ENCODE results near the gene GTF2H3. TPM values are rescaled to one million over a fixed set of nuclear protein-coding genes. Genes with fewer than 3 reads are reported as not detected.

Gene GTF2H3
- total RNA-seq, 4 donors from 2014 or later, result 16.2 to 23.4 (median 22.0) TPM

- TF ChIP-seq, protein P1, sequence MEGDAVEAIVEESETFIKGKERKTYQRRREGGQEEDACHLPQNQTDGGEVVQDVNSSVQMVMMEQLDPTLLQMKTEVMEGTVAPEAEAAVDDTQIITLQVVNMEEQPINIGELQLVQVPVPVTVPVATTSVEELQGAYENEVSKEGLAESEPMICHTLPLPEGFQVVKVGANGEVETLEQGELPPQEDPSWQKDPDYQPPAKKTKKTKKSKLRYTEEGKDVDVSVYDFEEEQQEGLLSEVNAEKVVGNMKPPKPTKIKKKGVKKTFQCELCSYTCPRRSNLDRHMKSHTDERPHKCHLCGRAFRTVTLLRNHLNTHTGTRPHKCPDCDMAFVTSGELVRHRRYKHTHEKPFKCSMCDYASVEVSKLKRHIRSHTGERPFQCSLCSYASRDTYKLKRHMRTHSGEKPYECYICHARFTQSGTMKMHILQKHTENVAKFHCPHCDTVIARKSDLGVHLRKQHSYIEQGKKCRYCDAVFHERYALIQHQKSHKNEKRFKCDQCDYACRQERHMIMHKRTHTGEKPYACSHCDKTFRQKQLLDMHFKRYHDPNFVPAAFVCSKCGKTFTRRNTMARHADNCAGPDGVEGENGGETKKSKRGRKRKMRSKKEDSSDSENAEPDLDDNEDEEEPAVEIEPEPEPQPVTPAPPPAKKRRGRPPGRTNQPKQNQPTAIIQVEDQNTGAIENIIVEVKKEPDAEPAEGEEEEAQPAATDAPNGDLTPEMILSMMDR (IDR thresholded peaks at IDR 0.05), result no peak
- no peak for ATAC-seq (ENCODE audit: low FRiP score)
- no peak for DNase-seq (ENCODE audit: low spot score)
Observed at GRCh38 chr12:123645380-123645779, 11.8 kb downstream of the GTF2H3 start.

DNA sequence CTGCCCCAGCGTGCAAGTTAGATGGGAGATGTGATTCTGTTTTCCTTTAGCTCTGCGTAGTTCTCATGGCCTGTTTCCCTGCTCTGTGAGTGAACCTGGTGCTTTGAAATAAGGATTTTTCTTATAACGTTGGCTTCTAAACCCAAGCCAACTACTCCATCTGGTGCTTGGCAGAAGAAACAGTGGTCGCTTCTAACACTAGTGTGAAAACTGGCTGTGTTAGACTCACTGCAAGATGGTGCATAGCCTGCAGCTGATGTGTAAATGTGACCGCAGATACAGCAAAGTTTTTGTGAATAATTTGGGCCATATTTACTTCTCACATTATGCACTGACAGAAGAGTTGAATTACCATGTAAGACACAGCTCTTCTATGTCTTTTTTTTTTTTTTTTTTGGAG is 12.2 kb downstream of the GTF2H3 start:
- TF ChIP-seq, protein P1 (IDR thresholded peaks at IDR 0.05), result no peak
- no peak for ATAC-seq (ENCODE audit: low FRiP score)
- DNase-seq (ENCODE audit: low spot score), result no peak

DNA sequence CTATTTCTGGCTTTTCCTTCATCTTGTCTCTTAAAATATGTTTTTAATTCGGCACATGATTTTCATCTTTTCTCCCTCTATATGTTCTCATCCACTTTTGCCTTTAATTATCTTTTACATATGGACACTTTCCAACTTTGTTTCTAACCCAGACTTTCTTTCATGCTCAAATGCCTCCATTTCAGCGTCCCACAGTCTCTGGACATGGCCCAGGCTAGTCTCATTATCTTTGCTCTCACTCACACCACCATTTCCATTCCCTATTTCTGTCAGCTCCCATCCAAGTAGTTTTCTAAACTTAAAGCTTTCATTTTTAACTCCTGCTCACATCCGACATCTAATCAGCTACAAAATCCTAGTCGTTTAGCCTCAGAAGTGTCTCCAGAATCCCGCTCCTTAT is 14.8 kb downstream of the GTF2H3 start:
- TF ChIP-seq, protein P1 (IDR thresholded peaks at IDR 0.05), result no peak
- ATAC-seq (ENCODE audit: low FRiP score), result no peak
- DNase-seq (ENCODE audit: low spot score), result no peak

DNA sequence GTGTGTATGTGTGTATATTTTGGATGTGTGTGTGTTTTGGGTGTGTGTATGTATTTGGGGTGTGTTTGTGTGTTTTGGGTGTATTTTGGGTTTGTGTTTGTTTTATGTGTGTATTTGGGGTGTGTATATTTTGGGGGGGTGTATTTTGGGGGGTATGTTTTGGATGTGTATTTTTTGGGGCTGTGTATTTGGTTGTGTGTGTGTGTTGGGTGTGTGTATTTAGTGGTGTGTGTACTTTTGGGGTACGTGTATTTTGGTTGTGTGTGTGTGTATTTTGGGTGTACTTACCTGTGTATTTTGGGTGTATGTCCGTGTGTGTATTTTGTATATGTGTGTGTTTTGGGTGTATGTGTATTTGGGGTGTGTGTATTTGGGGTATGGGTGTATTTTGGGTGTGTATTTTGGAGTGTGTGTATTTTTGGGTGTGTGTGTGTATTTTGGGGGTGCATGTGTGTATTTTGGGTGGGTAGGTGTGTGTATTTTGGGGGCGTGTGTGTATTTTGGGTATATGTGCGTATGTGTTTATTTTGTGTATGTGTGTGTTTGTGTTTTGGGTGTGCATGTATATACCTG is 20.6 kb downstream of the GTF2H3 start:
- TF ChIP-seq, protein P1 (IDR thresholded peaks at IDR 0.05), result no peak
- ATAC-seq (ENCODE audit: low FRiP score) (no peak), DNase-seq (ENCODE audit: low spot score) (no peak)

GRCh38 chr12:123655420-123655819 is 21.8 kb downstream of the GTF2H3 start:
- TF ChIP-seq, protein P1 (IDR thresholded peaks at IDR 0.05), result no peak
- DNase-seq (ENCODE audit: low spot score), result no peak
- no peak for ATAC-seq (ENCODE audit: low FRiP score)

DNA sequence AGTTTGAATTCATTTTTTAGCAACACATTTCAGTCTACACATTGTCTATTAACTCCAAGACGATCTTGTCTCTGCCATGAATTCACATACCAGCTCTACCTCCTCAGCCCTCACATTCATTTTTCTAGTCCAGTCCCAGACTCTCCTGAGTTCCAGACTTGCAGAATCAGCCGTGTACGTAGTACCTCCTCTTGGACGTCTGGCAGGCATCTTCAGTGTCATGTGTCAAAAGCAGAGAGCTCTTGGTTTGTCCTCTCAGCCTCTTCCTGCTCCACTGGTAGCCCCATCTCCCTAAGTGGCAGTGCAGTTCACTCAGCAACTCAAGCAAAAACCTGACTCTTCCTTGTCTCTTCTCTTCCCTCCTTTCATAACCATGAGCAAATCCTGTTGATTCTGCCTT is 22.8 kb downstream of the GTF2H3 start:
- TF ChIP-seq, protein P1 (IDR thresholded peaks at IDR 0.05), result no peak
- ATAC-seq (ENCODE audit: low FRiP score) (no peak), DNase-seq (ENCODE audit: low spot score) (no peak)

DNA sequence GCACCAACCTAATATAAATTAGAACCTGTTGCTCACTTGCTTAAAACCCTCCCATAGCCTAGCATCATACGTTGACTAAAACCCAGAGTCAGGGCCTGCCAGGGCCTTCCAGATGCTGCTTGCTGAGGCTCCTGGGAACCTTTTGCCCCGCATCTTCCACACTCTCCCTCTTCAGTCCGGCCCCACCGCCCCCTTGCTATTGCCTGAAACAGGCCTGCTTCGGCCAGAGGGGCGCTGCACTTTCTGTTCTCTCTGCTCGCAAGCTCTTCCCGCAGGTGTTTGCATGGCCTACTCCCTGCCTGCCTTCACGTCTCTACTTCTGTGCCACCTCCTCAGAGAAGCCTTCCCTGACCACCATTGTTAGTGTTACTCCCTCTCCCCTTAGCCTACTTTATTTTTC is 23.6 kb downstream of the GTF2H3 start:
- TF ChIP-seq, protein P1 (IDR thresholded peaks at IDR 0.05), result no peak
- DNase-seq (ENCODE audit: low spot score) (no peak), ATAC-seq (ENCODE audit: low FRiP score) (no peak)

All from omental fat pad (tissue), 4 donors.